K562 (cell line): Measurements from ENCODE around the gene SLC36A1.

Source experiments
- ATF2 ChIP-seq: sonication (generic); formaldehyde crosslinking; IDR thresholded peaks from 2 replicates; pipeline ENCODE4 v1.8.1; 2022; ENCODE audit warnings: missing genetic modification reagents
- CTBP1 ChIP-seq: fragments of 450-650 bp; IDR thresholded peaks from 2 replicates; pipeline ENCODE4 v1.6.1; 2016; ENCODE audit warnings: borderline replicate concordance
- HMGN3 ChIP-seq: IDR thresholded peaks from 2 replicates; pipeline ENCODE4 v1.6.1; 2011; ENCODE audit warnings: borderline replicate concordance, low read depth, mild to moderate bottlenecking, mixed read lengths, low read length; ENCODE audit not compliant: insufficient read length; ENCODE audit errors: extremely low read depth
- KLF16 ChIP-seq: IDR thresholded peaks from 2 replicates; pipeline ENCODE4 v1.6.1; 2016; ENCODE audit warnings: antibody characterized with exemption
- PML ChIP-seq: IDR thresholded peaks from 2 replicates; pipeline ENCODE4 v1.6.1; 2012; ENCODE audit warnings: low read length, inconsistent platforms
- RFX5 ChIP-seq: IDR thresholded peaks from 2 replicates; pipeline ENCODE4 v1.6.1; 2011; ENCODE audit warnings: low read depth, mild to moderate bottlenecking, improper control_type of control experiment, low read length

- TF ChIP-seq RFX5 (no peak), KLF16 (no peak), PML (no peak), ATF2 (CRISPR knock-in tag) (no peak), HMGN3 (no peak), CTBP1 (no peak)
These were observed 20.1 kb upstream of the SLC36A1 start for GRCh38 chr5:151427258-151427657.
